ENCODE results near the gene PDE6A. TPM values are rescaled to one million over a fixed set of nuclear protein-coding genes. Genes with fewer than 3 reads are reported as not detected.
"Not testable (repeated sequence)": the region's sequence is repeated elsewhere in the genome, so short reads cannot be mapped to it uniquely, and the experiment has no call there.

The PDE6A gene
- total RNA-seq, 1 donor = not detected

GRCh38 chr5:149881874-149882273 lies 62.7 kb downstream of the PDE6A start:
- DNase-seq (ENCODE audit: low read depth) = no peak
- H3K4me3 ChIP-seq (ENCODE audit: low read depth, low read length) = no peak overlapping the region
- no peak for TF ChIP-seq CTCF (IDR thresholded peaks at IDR 0.05; ENCODE audit: insufficient read depth, low read length)

GRCh38 chr5:149881069-149881622 lies 63.4 kb downstream of the PDE6A start:
- no peak for TF ChIP-seq CTCF (IDR thresholded peaks at IDR 0.05; ENCODE audit: insufficient read depth, low read length)
- no peak overlapping the region for H3K4me3 ChIP-seq (ENCODE audit: low read depth, low read length)

GRCh38 chr5:149879593-149879992 lies 65.0 kb downstream of the PDE6A start:
- not testable (repeated sequence) for H3K4me3 ChIP-seq (ENCODE audit: low read depth, low read length); DNase-seq (ENCODE audit: low read depth)

More at GRCh38 chr5:149881069-149881622, 63.4 kb downstream of the PDE6A start:
- DNase-seq (ENCODE audit: low read depth) = no peak

- TF ChIP-seq CTCF (IDR thresholded peaks at IDR 0.05; ENCODE audit: insufficient read depth, low read length) = no peak
- no peak for DNase-seq (ENCODE audit: low read depth)
- no peak overlapping the region for H3K4me3 ChIP-seq (ENCODE audit: low read depth, low read length)
Observed at GRCh38 chr5:149878371-149878770, 66.2 kb downstream of the PDE6A start.

- no peak for DNase-seq (ENCODE audit: low read depth)
- no peak overlapping the region for H3K4me3 ChIP-seq (ENCODE audit: low read depth, low read length)
- no peak for TF ChIP-seq CTCF (IDR thresholded peaks at IDR 0.05; ENCODE audit: insufficient read depth, low read length)
Observed at GRCh38 chr5:149873896-149874295, 70.7 kb downstream of the PDE6A start.

GRCh38 chr5:149872351-149873040 lies 72.1 kb downstream of the PDE6A start:
- peak; percentile 22 for DNase-seq (ENCODE audit: low read depth)
- H3K4me3 ChIP-seq (ENCODE audit: low read depth, low read length) = no peak overlapping the region
- no peak for TF ChIP-seq CTCF (IDR thresholded peaks at IDR 0.05; ENCODE audit: insufficient read depth, low read length)

GRCh38 chr5:149871471-149871870 lies 73.1 kb downstream of the PDE6A start:
- DNase-seq (ENCODE audit: low read depth) = no peak
- TF ChIP-seq CTCF (IDR thresholded peaks at IDR 0.05; ENCODE audit: insufficient read depth, low read length) = no peak

More at GRCh38 chr5:149871471-149871870, 73.1 kb downstream of the PDE6A start:
- H3K4me3 ChIP-seq (ENCODE audit: low read depth, low read length) = no peak overlapping the region

All from fibroblast of the aortic adventitia (primary cell).